Activated T-cell treated with anti-CD3 and anti-CD28 coated beads, Interleukin-2, amount 50 U/mL, for 24 hours (primary cell): ENCODE data around the gene TUBB4A.

Experiments used
- DNase-seq: peaks from one replicate; pipeline ENCODE4 v3.0.0-alpha.2; 2020
- H3K27ac Mint-ChIP-seq: 2 replicates; pipeline ENCODE4 v1.8.0; 2020; ENCODE audit warnings: mild to moderate bottlenecking, mixed read lengths
- H3K27me3 Mint-ChIP-seq: 2 replicates; pipeline ENCODE4 v1.8.0; 2020; ENCODE audit warnings: mixed read lengths
- H3K36me3 Mint-ChIP-seq: 2 replicates; pipeline ENCODE4 v1.8.0; 2020; ENCODE audit warnings: low read depth, mixed read lengths
- H3K4me1 Mint-ChIP-seq: 2 replicates; pipeline ENCODE4 v1.8.0; 2020; ENCODE audit warnings: low read depth, mixed read lengths
- H3K4me3 Mint-ChIP-seq: 2 replicates; pipeline ENCODE4 v1.8.0; 2020; ENCODE audit warnings: mild to moderate bottlenecking, moderate library complexity, mixed read lengths
- H3K9me3 Mint-ChIP-seq: 2 replicates; pipeline ENCODE4 v1.8.0; 2020; ENCODE audit warnings: mixed read lengths

The TUBB4A gene

DNA sequence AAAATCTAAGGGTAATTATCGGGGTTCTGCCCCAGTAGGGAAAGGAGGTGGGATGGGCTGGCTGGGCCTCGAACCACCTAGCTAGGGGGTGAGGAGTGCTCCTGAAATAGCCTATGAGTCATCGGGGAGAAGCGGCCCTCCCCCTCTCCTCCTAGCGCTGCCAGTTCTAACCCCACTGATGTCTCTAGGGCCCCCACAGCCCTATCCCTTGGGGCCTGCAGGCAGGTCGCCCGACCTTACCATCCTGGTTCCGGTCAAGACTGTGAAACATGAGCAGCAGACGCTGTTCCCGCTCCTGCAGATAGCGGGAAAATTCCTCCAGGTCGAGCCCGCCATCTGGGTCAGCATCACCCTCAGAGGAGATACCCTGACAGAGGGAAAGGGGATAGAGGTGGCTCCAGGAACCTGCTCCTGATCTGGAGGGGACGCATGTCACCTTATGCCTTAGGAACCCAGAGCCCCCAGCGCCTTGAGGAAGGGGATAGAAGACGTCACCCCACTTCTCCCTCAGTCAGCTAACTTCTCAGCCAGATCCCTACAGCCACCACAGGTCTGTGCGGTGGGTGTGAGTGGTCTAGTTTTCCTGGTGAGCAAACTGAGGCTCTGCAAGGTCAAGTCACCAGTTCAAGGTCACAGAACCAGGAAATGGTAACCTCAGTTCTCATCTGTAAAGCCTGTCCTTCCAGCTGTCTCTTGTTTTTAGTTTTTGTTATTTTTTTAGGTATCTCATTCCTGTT is 44.0 kb downstream of the TUBB4A start:
- Mint-ChIP-seq H3K4me3 (peak overlapping the region; percentile 81), H3K27me3 (no peaks in the 10 kb centered on the region), H3K36me3 (peaks cover 34% of the 10 kb centered on the region), H3K27ac (no peak overlapping the region), H3K4me1 (peaks cover 20% of the 10 kb centered on the region), H3K9me3 (peaks cover 16% of the 10 kb centered on the region)
- no peak for DNase-seq

DNA sequence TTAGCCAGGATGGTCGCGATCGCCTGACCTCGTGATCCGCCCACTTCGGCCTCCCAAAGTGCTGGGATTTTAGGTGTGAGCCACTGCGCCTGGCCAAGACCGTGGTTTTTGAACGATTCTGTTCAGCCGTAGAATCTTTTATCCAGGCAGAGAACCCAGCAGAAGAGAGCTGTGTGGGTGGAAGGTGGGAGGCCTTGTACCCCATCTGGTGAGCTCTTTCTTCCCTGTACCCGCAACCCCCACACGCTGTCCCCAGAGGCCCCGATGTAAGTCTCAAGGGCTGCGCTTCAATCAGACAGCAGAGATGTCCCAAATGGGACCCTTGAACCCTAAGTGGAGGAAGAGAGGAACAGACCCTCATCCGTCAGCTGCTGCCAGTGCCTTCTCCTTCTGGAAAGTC is 46.2 kb downstream of the TUBB4A start:
- no peak for DNase-seq
- Mint-ChIP-seq H3K9me3 (peaks cover 16% of the 10 kb centered on the region), H3K27ac (no peak overlapping the region), H3K4me3 (no peak overlapping the region), H3K27me3 (no peaks in the 10 kb centered on the region), H3K4me1 (peaks cover 17% of the 10 kb centered on the region), H3K36me3 (peaks cover 39% of the 10 kb centered on the region)

DNA sequence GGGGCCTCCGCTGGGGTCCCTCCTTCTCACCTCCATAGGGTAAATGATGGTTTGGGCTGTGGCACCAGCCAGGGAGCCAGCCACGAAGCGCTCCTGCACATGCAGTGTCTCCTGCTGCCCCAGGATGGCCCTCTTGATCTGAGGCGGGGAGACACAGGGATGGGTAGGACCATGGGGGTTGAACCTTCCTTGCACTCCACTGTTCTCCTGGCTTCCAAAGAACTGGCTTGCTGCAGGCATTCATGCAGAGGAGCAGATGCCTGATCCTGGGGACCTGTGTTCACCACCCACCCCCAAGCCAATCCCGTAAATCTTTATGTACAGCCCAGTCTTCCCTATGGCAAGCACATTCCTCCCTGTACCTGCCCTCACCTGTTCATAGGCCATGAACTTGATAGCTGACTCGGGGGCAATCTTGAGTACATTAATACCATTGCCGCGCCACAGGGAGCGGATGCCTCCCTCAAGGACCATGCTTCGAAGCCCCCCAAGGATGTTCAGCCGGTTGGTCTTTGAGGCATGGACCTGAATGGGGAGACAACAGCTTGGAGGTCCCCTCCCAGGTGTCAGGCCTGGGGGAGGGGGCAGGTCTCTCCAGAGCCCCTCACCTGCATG is 48.1 kb downstream of the TUBB4A start:
- Mint-ChIP-seq H3K4me1 (peaks cover 12% of the 10 kb centered on the region), H3K9me3 (peaks cover 16% of the 10 kb centered on the region), H3K27ac (no peak overlapping the region), H3K27me3 (no peaks in the 10 kb centered on the region), H3K4me3 (no peak overlapping the region), H3K36me3 (peaks cover 43% of the 10 kb centered on the region)
- DNase-seq, result no peak

DNA sequence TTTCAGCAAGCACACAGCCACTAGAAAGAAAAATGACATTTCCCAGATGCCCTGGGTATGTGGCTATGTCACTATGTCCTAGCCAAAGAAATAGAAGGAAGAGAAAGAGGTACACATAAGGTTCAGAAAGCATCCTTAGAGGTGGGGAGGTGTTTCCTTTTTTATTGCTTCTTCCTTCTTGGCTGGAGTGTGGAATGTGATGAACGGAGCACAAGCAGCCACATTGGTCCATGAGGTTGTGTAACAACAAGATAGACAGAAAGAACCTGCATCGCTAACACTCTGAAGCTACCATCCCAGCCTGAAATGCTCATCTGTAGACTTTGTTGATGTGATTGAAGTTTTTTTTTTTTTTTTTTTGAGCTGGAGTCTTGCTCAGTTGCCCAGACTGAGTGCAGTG is 49.2 kb downstream of the TUBB4A start:
- DNase-seq, result no peak
- Mint-ChIP-seq H3K27ac (no peak overlapping the region), H3K4me1 (no peaks in the 10 kb centered on the region), H3K27me3 (no peaks in the 10 kb centered on the region), H3K36me3 (peaks cover 43% of the 10 kb centered on the region), H3K9me3 (peaks cover 16% of the 10 kb centered on the region), H3K4me3 (no peak overlapping the region)

DNA sequence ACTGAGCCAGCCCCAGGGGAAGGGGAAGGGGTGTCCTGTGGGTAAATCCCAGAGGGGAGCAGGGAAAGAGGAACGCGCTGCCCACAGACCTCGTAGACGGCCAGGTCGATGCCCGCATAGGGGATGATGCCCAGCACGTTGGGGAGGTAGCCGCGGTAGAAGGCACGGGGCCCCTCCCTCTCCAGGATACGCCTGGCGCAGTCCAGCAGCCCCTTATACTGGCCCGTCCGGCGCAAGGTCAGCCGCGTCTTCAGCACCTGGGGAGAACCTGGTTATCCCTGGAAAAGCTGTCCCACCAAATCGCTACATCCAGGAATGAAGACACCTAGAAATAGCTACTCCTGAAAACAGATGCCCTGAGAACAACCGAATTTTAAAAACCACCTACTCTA is 49.9 kb downstream of the TUBB4A start:
- Mint-ChIP-seq H3K9me3 (peaks cover 16% of the 10 kb centered on the region), H3K4me3 (no peak overlapping the region), H3K27me3 (no peaks in the 10 kb centered on the region), H3K4me1 (no peaks in the 10 kb centered on the region), H3K36me3 (peaks cover 43% of the 10 kb centered on the region), H3K27ac (no peak overlapping the region)
- DNase-seq, result no peak

DNA sequence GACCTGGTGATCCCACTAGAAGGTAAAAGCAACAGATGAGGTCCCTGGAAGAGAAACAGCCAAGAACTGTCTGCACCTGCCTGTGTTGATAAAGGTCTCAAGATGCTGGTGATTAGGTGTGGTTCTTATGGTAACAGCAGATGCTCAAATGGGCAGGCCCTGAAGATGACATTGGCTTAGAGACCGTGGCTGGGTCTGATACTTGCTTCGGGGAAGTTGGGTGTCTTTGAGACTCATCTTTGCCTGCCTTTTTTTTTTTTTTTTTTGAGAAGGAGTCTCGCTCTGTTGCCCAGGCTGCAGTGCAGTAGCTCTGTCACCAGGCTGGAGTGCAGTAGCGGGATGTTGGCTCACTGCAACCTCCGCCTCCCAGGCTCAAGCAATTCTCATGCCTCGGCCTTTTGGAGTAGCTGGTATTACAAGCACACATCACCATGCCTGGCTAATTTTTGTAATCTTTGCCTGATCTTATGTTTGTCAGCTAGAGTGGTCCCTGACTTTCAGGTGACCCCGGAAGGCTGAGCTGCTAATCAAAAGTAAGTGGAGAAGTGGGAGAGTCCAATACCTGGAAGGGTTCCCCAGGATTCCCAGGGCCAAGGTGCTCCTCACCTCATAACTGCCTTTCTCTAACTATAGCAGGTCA is 50.4 kb downstream of the TUBB4A start:
- no peak overlapping the region for H3K27ac Mint-ChIP-seq
- H3K9me3 Mint-ChIP-seq, result peaks cover 16% of the 10 kb centered on the region
- H3K36me3 Mint-ChIP-seq, result peaks cover 42% of the 10 kb centered on the region
- no peaks in the 10 kb centered on the region for H3K4me1 Mint-ChIP-seq
- no peak overlapping the region for H3K4me3 Mint-ChIP-seq
- no peak for DNase-seq
- H3K27me3 Mint-ChIP-seq, result no peaks in the 10 kb centered on the region

DNA sequence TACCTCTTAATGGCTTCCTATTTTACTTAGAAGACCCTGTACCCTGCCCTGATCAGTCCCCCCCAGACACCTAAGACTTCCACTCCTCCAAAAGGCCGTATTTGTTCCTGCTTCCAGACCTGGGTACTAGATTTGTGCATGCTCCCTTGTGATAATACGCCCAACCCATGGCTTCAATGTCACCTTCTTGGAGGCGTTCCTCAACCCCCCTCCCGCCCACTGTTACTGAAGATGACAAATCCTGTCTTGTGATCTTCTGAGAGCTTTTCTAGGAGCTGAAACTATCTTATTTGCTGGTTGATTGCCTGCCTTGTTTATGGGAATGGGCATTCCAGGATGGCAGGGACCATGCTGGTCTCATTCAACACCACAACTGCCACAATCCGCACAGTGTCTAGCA is 51.9 kb downstream of the TUBB4A start:
- no peak overlapping the region for H3K4me3 Mint-ChIP-seq
- no peaks in the 10 kb centered on the region for H3K4me1 Mint-ChIP-seq
- H3K9me3 Mint-ChIP-seq, result peaks cover 12% of the 10 kb centered on the region
- no peak overlapping the region for H3K27ac Mint-ChIP-seq
- no peaks in the 10 kb centered on the region for H3K27me3 Mint-ChIP-seq
- no peak for DNase-seq
- H3K36me3 Mint-ChIP-seq, result peaks cover 32% of the 10 kb centered on the region

DNA sequence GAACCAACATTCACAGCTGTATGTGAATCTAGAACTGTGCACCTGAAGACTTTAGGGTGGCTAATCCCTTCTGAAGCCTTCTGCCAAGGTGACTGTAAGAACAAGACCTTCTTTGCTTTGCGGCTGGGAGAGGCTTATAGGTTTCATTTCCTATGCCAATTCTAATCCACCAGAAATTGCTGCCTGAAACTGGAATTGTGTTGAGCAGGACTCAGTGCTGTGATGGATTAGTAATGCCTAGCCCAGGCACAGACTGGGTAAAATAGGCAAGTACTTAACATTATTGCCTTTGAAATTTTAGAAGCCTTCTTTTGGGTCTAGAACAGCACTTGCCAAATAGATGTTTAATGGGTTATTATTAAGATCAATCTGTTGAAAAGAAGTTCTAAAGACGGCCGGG is 54.1 kb downstream of the TUBB4A start:
- no peaks in the 10 kb centered on the region for H3K27me3 Mint-ChIP-seq
- H3K4me3 Mint-ChIP-seq, result no peak overlapping the region
- H3K4me1 Mint-ChIP-seq, result no peaks in the 10 kb centered on the region
- DNase-seq, result no peak
- no peak overlapping the region for H3K27ac Mint-ChIP-seq
- peaks cover 13% of the 10 kb centered on the region for H3K36me3 Mint-ChIP-seq
- H3K9me3 Mint-ChIP-seq, result no peaks in the 10 kb centered on the region

DNA sequence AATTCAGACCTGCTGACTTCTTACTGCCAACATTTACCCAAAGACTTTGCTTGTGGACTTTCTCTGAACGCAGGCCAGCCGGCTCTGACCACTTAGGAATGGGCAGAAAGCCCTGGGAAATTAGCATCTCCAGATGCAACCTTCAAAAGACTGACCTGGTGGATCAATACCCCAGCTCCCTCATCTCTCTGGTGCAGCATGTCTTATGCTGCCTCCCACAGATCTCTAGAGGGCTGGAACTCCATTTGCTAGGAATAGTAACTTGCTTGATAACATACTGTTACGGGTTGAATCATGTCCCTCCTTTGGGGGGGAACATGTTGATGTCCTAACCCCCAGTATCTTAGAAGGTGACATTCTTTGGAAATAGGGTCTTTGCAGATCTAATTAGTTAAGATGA is 55.7 kb downstream of the TUBB4A start:
- Mint-ChIP-seq H3K4me1 (no peaks in the 10 kb centered on the region), H3K27ac (no peak overlapping the region), H3K9me3 (no peaks in the 10 kb centered on the region), H3K27me3 (no peaks in the 10 kb centered on the region), H3K4me3 (no peak overlapping the region), H3K36me3 (peaks cover 8% of the 10 kb centered on the region)
- no peak for DNase-seq
